ENCODE data around the gene MPG. TPM values are rescaled to one million over a fixed set of nuclear protein-coding genes. Genes with fewer than 3 reads are reported as not detected.

Gene MPG
- polyA plus RNA-seq, 3 donors, result 32.5 to 86.9 (median 70.6) TPM

GRCh38 chr16:60929-61878 lies 16.8 kb upstream of the MPG start:
- no peaks in the 10 kb centered on the region for H3K79me2 ChIP-seq (ENCODE audit: insufficient read depth, low read length)
- H3K36me3 Mint-ChIP-seq, result peaks cover 19 to 21% of the 10 kb centered on the region in 2 donors
- no peak overlapping the region for H3K4me3 Mint-ChIP-seq
- H3K9me3 Mint-ChIP-seq, result no peaks in the 10 kb centered on the region
- H3K27ac Mint-ChIP-seq, result no peak overlapping the region
- H3K4me3 ChIP-seq (replicated peaks in 1 of 3; ENCODE audit: low read depth in 2 of 3, low read length in 3 of 3), result no peak overlapping the region
- peaks cover 6 to 13% of the 10 kb centered on the region in 2 donors for H3K36me3 ChIP-seq (replicated peaks in 1 of 2; ENCODE audit: control insufficient read depth in 1 of 2, insufficient read depth in 2 of 2, low read length in 2 of 2)
- no peak overlapping the region for H2AFZ ChIP-seq (ENCODE audit: insufficient read depth, low read depth, low read length, poor library complexity, severe bottlenecking)
- no peak overlapping the region for H3K27ac ChIP-seq (ENCODE audit: low read depth in 1 of 2, low read length in 2 of 2)
- TF ChIP-seq CTCF (IDR thresholded peaks at IDR 0.05), result no peak
- H3K9ac ChIP-seq (ENCODE audit: insufficient read depth, low read length, poor library complexity, severe bottlenecking), result no peak overlapping the region
- no peaks in the 10 kb centered on the region for H3K4me1 ChIP-seq (ENCODE audit: control insufficient read depth in 1 of 2, insufficient read depth in 2 of 2, low read length in 2 of 2)
- WGBS (ENCODE audit: insufficient coverage), result 95% methylated on average over 67 of the region's 89 CpGs
- H3K9me3 ChIP-seq (replicated peaks in 1 of 2; ENCODE audit: control insufficient read depth in 1 of 2, insufficient read depth in 1 of 2, low read length in 2 of 2), result no peaks in the 10 kb centered on the region
- peaks cover 15% of the 10 kb centered on the region for H3K4me1 Mint-ChIP-seq
- peaks cover 2 to 10% (median 6%) of the 10 kb centered on the region in 3 donors for H3K27me3 Mint-ChIP-seq (ENCODE audit: low read depth in 3 of 3)
- H3K4me2 ChIP-seq (replicated peaks; ENCODE audit: extremely low read depth, low read length, poor library complexity, severe bottlenecking), result no peak overlapping the region
- intact Hi-C loops (cut with micrococcal nuclease), result no loop called here
- H4K20me1 ChIP-seq (ENCODE audit: insufficient read depth, low read length), result no peaks in the 10 kb centered on the region
- peaks cover 0 to 2% of the 10 kb centered on the region in 2 donors for H3K27me3 ChIP-seq (ENCODE audit: control insufficient read depth in 2 of 2, insufficient read depth in 2 of 2, low read length in 2 of 2)
- no peak for DNase-seq

GRCh38 chr16:61879-62281 lies 16.1 kb upstream of the MPG start:
- H3K4me3 ChIP-seq (replicated peaks in 1 of 3; ENCODE audit: low read depth in 2 of 3, low read length in 3 of 3), result no peak overlapping the region
- intact Hi-C loops (cut with micrococcal nuclease), result no loop called here
- no peaks in the 10 kb centered on the region for H3K79me2 ChIP-seq (ENCODE audit: insufficient read depth, low read length)
- no peak overlapping the region for H3K9ac ChIP-seq (ENCODE audit: insufficient read depth, low read length, poor library complexity, severe bottlenecking)
- no peaks in the 10 kb centered on the region for H4K20me1 ChIP-seq (ENCODE audit: insufficient read depth, low read length)
- peaks cover 14 to 15% of the 10 kb centered on the region in 2 donors for H3K36me3 Mint-ChIP-seq
- H3K4me1 Mint-ChIP-seq, result peaks cover 15% of the 10 kb centered on the region
- H3K27ac Mint-ChIP-seq, result no peak overlapping the region
- H3K9me3 ChIP-seq (replicated peaks in 1 of 2; ENCODE audit: control insufficient read depth in 1 of 2, insufficient read depth in 1 of 2, low read length in 2 of 2), result no peaks in the 10 kb centered on the region
- H3K27ac ChIP-seq (ENCODE audit: low read depth in 1 of 2, low read length in 2 of 2), result no peak overlapping the region
- H2AFZ ChIP-seq (ENCODE audit: insufficient read depth, low read depth, low read length, poor library complexity, severe bottlenecking), result no peak overlapping the region
- H3K4me1 ChIP-seq (ENCODE audit: control insufficient read depth in 1 of 2, insufficient read depth in 2 of 2, low read length in 2 of 2), result no peaks in the 10 kb centered on the region
- no peak overlapping the region for H3K4me3 Mint-ChIP-seq
- H3K9me3 Mint-ChIP-seq, result no peaks in the 10 kb centered on the region
- 98% methylated on average over 29 of the region's 32 CpGs for WGBS (ENCODE audit: insufficient coverage)
- H3K27me3 ChIP-seq (ENCODE audit: control insufficient read depth in 2 of 2, insufficient read depth in 2 of 2, low read length in 2 of 2), result peaks cover 0 to 4% of the 10 kb centered on the region in 2 donors
- H3K4me2 ChIP-seq (replicated peaks; ENCODE audit: extremely low read depth, low read length, poor library complexity, severe bottlenecking), result no peak overlapping the region
- H3K36me3 ChIP-seq (replicated peaks in 1 of 2; ENCODE audit: control insufficient read depth in 1 of 2, insufficient read depth in 2 of 2, low read length in 2 of 2), result peaks cover 3 to 6% of the 10 kb centered on the region in 2 donors
- H3K27me3 Mint-ChIP-seq (ENCODE audit: low read depth in 3 of 3), result peaks cover 2 to 10% (median 6%) of the 10 kb centered on the region in 3 donors
- no peak for DNase-seq
- no peak for TF ChIP-seq CTCF (IDR thresholded peaks at IDR 0.05)
